DOHH2 (cell line): ENCODE measurements around the gene FNDC3A.

ENCODE experiments used
- H3F3A ChIP-seq: fragments of 200-600 bp; sonication (generic), shearing (Covaris generic); 2 replicates; pipeline ENCODE4 v1.6.0; 2016; ENCODE audit warnings: antibody characterized with exemption, mild to moderate bottlenecking; ENCODE audit not compliant: control insufficient read depth, insufficient read depth
- H3K27ac ChIP-seq: fragments of 200-600 bp; sonication (generic); 2 replicates; pipeline ENCODE4 v1.5.1; 2014; ENCODE audit warnings: low read depth, mild to moderate bottlenecking, low read length, moderate library complexity
- H3K27me3 ChIP-seq: fragments of 200-600 bp; sonication (generic); 2 replicates; pipeline ENCODE4 v1.6.1; 2014; ENCODE audit warnings: mild to moderate bottlenecking, low read length, mixed read lengths; ENCODE audit not compliant: control insufficient read depth
- H3K36me3 ChIP-seq: fragments of 200-600 bp; sonication (generic); 2 replicates; pipeline ENCODE4 v1.6.1; 2014; ENCODE audit warnings: mild to moderate bottlenecking, low read length, moderate library complexity, mixed read lengths; ENCODE audit not compliant: control insufficient read depth
- H3K4me1 ChIP-seq: fragments of 200-600 bp; sonication (generic); 2 replicates; pipeline ENCODE4 v1.6.1; 2014; ENCODE audit warnings: mild to moderate bottlenecking, low read length, mixed read lengths; ENCODE audit not compliant: control insufficient read depth
- H3K4me2 ChIP-seq: fragments of 200-600 bp; sonication (generic); 2 replicates; pipeline ENCODE4 v1.6.0; 2014; ENCODE audit warnings: mild to moderate bottlenecking, low read length, moderate library complexity
- H3K4me3 ChIP-seq: fragments of 200-600 bp; sonication (generic); 2 replicates; pipeline ENCODE4 v1.5.1; 2014; ENCODE audit warnings: mild to moderate bottlenecking, low read length, mixed read lengths
- H3K79me2 ChIP-seq: fragments of 200-600 bp; sonication (generic); 2 replicates; pipeline ENCODE4 v1.6.1; 2014; ENCODE audit warnings: mild to moderate bottlenecking, low read length, mixed read lengths; ENCODE audit not compliant: control insufficient read depth
- H3K9me2 ChIP-seq: fragments of 200-600 bp; sonication (generic); replicated peaks from 2 replicates; pipeline ENCODE4 v1.6.1; 2014; ENCODE audit warnings: mild to moderate bottlenecking, low read length, mixed read lengths; ENCODE audit not compliant: control insufficient read depth
- H3K9me3 ChIP-seq: fragments of 200-600 bp; sonication (generic); 2 replicates; pipeline ENCODE4 v1.6.1; 2014; ENCODE audit warnings: antibody characterized with exemption, low read length, mixed read lengths; ENCODE audit not compliant: control insufficient read depth, insufficient read depth
- H4K20me1 ChIP-seq: fragments of 200-600 bp; sonication (generic); 2 replicates; pipeline ENCODE4 v1.6.0; 2014; ENCODE audit warnings: low read depth, mild to moderate bottlenecking, antibody characterized with exemption, low read length, moderate library complexity; ENCODE audit not compliant: control insufficient read depth, insufficient read depth
- EZH2phosphoT487 ChIP-seq: fragments of 200-600 bp; sonication (generic); IDR thresholded peaks from 2 replicates; pipeline ENCODE4 v1.6.1; 2017; ENCODE audit warnings: borderline replicate concordance, mild to moderate bottlenecking, antibody characterized with exemption, low read length, moderate library complexity, mixed read lengths
- TF ChIP-seq, protein P1 (sequence below): fragments of 200-600 bp; sonication (generic); IDR thresholded peaks from one replicate; pipeline ENCODE4 v1.5.1; 2014; ENCODE audit warnings: antibody characterized with exemption, mild to moderate bottlenecking, low read depth, low read length; ENCODE audit not compliant: poor library complexity, severe bottlenecking

FNDC3A gene

DNA sequence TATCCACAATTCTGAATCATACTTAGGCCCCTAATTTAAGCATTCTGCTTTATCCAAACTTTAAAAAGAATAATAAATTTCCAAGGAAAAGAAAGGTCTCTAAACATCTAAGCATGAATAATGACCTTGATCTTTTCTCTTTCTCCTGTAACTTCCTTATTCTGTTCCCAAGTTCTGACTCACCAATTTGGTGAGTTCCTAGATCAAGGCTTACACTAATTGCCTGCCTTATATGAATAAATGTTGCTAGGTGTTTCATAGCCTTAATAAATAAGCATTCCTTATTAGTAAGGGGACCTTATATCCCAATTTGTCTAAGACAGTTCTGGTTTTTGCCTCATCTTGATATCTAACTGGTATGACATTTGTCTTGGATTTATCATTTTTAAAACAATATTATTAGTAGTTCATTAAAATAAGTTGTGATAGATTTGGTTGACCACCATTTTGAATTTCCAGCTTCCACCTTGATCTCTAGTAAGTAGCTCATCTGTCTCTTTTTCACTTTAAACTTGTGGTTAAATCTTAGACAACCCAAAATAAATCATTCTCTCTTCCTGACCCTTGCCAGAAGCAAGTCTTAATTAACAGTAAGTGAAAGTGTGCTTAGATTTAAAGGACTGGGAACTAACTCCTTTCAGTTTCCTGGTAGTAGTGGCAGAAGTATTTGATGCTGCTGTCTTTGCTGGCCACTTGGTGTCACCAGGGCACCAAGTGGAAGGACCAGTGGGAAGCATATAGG is 123.2 kb downstream of the FNDC3A start:
- no peak overlapping the region for H3K4me2 ChIP-seq
- no peaks in the 10 kb centered on the region for H3K9me2 ChIP-seq
- H3K36me3 ChIP-seq, result no peaks in the 10 kb centered on the region
- no peaks in the 10 kb centered on the region for H3K4me1 ChIP-seq
- no peaks in the 10 kb centered on the region for H3F3A ChIP-seq
- H3K4me3 ChIP-seq, result no peak overlapping the region
- TF ChIP-seq, protein P1, sequence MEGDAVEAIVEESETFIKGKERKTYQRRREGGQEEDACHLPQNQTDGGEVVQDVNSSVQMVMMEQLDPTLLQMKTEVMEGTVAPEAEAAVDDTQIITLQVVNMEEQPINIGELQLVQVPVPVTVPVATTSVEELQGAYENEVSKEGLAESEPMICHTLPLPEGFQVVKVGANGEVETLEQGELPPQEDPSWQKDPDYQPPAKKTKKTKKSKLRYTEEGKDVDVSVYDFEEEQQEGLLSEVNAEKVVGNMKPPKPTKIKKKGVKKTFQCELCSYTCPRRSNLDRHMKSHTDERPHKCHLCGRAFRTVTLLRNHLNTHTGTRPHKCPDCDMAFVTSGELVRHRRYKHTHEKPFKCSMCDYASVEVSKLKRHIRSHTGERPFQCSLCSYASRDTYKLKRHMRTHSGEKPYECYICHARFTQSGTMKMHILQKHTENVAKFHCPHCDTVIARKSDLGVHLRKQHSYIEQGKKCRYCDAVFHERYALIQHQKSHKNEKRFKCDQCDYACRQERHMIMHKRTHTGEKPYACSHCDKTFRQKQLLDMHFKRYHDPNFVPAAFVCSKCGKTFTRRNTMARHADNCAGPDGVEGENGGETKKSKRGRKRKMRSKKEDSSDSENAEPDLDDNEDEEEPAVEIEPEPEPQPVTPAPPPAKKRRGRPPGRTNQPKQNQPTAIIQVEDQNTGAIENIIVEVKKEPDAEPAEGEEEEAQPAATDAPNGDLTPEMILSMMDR, result peak; percentile 34
- no peak for TF ChIP-seq EZH2phosphoT487
- H4K20me1 ChIP-seq, result no peaks in the 10 kb centered on the region
- no peak overlapping the region for H3K27ac ChIP-seq
- no peaks in the 10 kb centered on the region for H3K27me3 ChIP-seq
- H3K9me3 ChIP-seq, result no peaks in the 10 kb centered on the region
- H3K79me2 ChIP-seq, result no peaks in the 10 kb centered on the region

DNA sequence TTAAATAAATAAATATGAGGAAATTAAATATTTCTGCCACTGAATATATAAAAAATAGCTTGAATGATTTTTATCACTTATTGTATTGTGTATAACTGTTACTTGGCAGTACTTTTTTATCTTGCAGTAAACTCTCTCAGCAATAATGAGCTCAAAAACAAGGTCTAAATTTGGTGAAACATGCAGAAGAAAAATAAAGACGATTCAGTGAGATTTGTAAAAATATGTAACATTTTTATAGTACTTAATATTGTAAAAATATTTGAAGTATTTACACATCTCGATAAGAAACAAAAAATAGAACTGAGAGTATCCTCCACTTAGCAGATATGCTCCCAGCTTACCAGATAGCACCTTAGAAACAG is 123.8 kb downstream of the FNDC3A start:
- no peaks in the 10 kb centered on the region for H4K20me1 ChIP-seq
- no peak for TF ChIP-seq EZH2phosphoT487
- TF ChIP-seq, protein P1, result no peak
- H3K79me2 ChIP-seq, result no peaks in the 10 kb centered on the region
- no peaks in the 10 kb centered on the region for H3K4me1 ChIP-seq
- H3K36me3 ChIP-seq, result no peaks in the 10 kb centered on the region
- no peak overlapping the region for H3K4me3 ChIP-seq
- no peaks in the 10 kb centered on the region for H3K9me3 ChIP-seq
- H3K4me2 ChIP-seq, result no peak overlapping the region
- H3K27ac ChIP-seq, result no peak overlapping the region
- H3K27me3 ChIP-seq, result no peaks in the 10 kb centered on the region
- no peaks in the 10 kb centered on the region for H3K9me2 ChIP-seq
- H3F3A ChIP-seq, result no peaks in the 10 kb centered on the region

DNA sequence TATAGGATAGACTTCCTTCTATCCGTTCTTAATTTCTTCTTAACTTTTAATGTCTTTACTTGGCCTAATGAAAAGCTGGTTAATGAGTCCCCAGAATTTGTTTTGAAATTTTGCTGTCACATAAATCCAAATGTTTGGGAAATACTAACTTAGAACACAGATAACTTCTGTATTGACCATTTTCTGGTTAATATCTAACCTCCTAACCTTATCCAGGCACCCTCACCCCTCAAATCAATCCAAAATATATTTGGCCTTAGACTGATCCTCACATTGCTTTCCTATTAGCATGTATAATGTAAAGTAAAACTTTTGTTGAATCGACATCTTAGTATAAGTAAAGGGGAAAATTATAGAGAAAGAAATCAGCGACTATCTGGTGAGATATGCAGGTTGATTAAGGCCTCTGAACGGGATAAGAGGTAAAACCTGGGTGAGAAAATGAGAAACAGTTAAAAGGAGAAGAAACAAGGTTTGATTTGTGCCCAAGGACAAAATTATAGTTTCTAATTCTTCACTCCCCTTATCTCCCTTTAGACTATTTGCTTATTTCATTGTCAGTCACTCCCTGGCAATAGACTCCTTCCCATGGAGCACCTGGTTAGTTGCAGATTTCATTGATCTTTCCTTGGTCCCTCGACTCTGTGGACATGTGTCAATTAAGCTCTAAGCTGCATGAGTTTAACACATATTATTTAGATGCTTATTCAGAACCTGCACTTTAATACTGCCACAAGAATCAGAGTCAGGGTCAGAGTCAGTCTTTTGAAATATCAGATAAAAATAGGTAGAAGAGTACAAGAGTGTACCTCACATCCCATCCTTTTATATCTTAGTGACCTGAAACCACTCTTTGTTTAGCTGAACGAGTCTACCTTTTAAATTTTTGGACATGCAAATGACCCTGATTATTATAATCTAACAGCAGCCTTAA is 125.2 kb downstream of the FNDC3A start:
- Histone ChIP-seq H3K27me3 (no peaks in the 10 kb centered on the region), H4K20me1 (no peaks in the 10 kb centered on the region), H3K4me3 (no peak overlapping the region), H3K36me3 (no peaks in the 10 kb centered on the region), H3F3A (no peaks in the 10 kb centered on the region), H3K4me2 (no peak overlapping the region), H3K4me1 (no peaks in the 10 kb centered on the region), H3K9me2 (no peaks in the 10 kb centered on the region), H3K79me2 (no peaks in the 10 kb centered on the region), H3K27ac (no peak overlapping the region), H3K9me3 (no peaks in the 10 kb centered on the region)
- TF ChIP-seq, protein P1, result no peak
- TF ChIP-seq EZH2phosphoT487, result no peak
